A549 (cell line): Measurements from ENCODE around the gene RPS8. TPM values are rescaled to one million over a fixed set of nuclear protein-coding genes. Genes with fewer than 3 reads are reported as not detected.

Experiments used
- ATAC-seq, 2 experiments: fragments of 200-7000 bp in 1 of 2; fragments of >200 bp in 1 of 2; cut with Nextera tagmentation in 1 of 2; cut with Tn5 transposase in 1 of 2; 3 replicates each; pipeline versions ENCODE4 v1.8.0 to v1.9.1; 2018 to 2020; ENCODE audit warnings: mild to moderate bottlenecking in 1 of 2, moderate library complexity in 1 of 2
- CTCF ChIA-PET: fragments of 300-600 bp; sonication (Branson Sonifier 250); formaldehyde crosslinking; extraction: SDS; loops from one replicate; lab custom pipeline; 2021; ENCODE audit warnings: antibody characterized with exemption, inconsistent platforms; lab: Yijun Ruan, JAX
- POLR2A ChIA-PET: fragments of 350-600 bp; formaldehyde crosslinking; extraction: SDS; loops from one replicate; lab custom pipeline; 2021; ENCODE audit warnings: antibody characterized with exemption, inconsistent platforms; lab: Yijun Ruan, JAX
- DNase-seq, 2 experiments: peaks; one replicate each; pipeline versions ENCODE4 v3.0.0 to v3.0.0-alpha.2; 2011 to 2016; ENCODE audit warnings: low read depth in 1 of 2, low spot score in 1 of 2
- FAIRE-seq: peaks from 2 replicates; lab custom pipeline; 2011; peaks lifted over from hg19 to GRCh38; lab: Jason Lieb, UNC
- H3K27ac ChIP-seq, 2 experiments: fragments of >200 bp; sonication (Bioruptor Twin); formaldehyde crosslinking; 3 replicates each; pipeline ENCODE4 v1.5.1; 2016 to 2017
- H3K4me1 ChIP-seq: fragments of >200 bp; sonication (Bioruptor Twin); formaldehyde crosslinking; 3 replicates; pipeline ENCODE4 v1.6.1; 2016
- H3K4me2 ChIP-seq: fragments of >200 bp; sonication (Bioruptor Twin); formaldehyde crosslinking; 3 replicates; pipeline ENCODE4 v1.6.1; 2016
- H3K4me3 ChIP-seq: fragments of >200 bp; sonication (Bioruptor Twin); formaldehyde crosslinking; 3 replicates; pipeline ENCODE4 v1.5.1; 2016
- H3K9me3 ChIP-seq: fragments of >200 bp; sonication (Bioruptor Twin); formaldehyde crosslinking; 3 replicates; pipeline ENCODE4 v1.6.1; 2016
- BHLHE40 ChIP-seq: IDR thresholded peaks from 2 replicates; pipeline ENCODE4 v1.6.1; 2012; ENCODE audit warnings: low read depth, low read length, inconsistent platforms
- CBX2 ChIP-seq: fragments of 200-600 bp; sonication (generic); IDR thresholded peaks from 2 replicates; pipeline ENCODE4 v1.6.1; 2016; ENCODE audit warnings: low read depth, mild to moderate bottlenecking, borderline replicate concordance
- CEBPB ChIP-seq, 2 experiments: fragments of >200 bp in 1 of 2; sonication (Bioruptor Twin) in 1 of 2; formaldehyde crosslinking in 1 of 2; IDR thresholded peaks; 2 replicates each; pipeline ENCODE4 v1.6.1; 2012 to 2016
- CHD2 ChIP-seq: fragments of 150-350 bp; IDR thresholded peaks from 2 replicates; pipeline ENCODE4 v1.6.1; 2014; ENCODE audit warnings: low read length; ENCODE audit not compliant: partially characterized antibody
- CHD4 ChIP-seq: fragments of 200-600 bp; sonication (generic); IDR thresholded peaks from 2 replicates; pipeline ENCODE4 v1.6.1; 2016; ENCODE audit warnings: antibody characterized with exemption, mild to moderate bottlenecking, borderline replicate concordance
- EHMT2 ChIP-seq: fragments of 200-600 bp; sonication (generic); IDR thresholded peaks from 2 replicates; pipeline ENCODE4 v1.6.1; 2016; ENCODE audit warnings: antibody characterized with exemption, low read depth, mild to moderate bottlenecking, moderate library complexity
- EP300 ChIP-seq, 2 experiments: fragments of >200 bp; sonication (Bioruptor Twin); formaldehyde crosslinking; IDR thresholded peaks; 2 replicates in 1 of 2; 3 replicates in 1 of 2; pipeline ENCODE4 v1.6.1; 2016 to 2017
- ESRRA ChIP-seq: fragments of 150-350 bp; IDR thresholded peaks from 2 replicates; pipeline ENCODE4 v1.6.1; 2014; ENCODE audit warnings: mild to moderate bottlenecking, low read length, borderline replicate concordance
- GATA3 ChIP-seq: IDR thresholded peaks from 2 replicates; pipeline ENCODE4 v1.6.1; 2012; ENCODE audit warnings: borderline replicate concordance
- HDAC2 ChIP-seq: fragments of 200-600 bp; sonication (generic); IDR thresholded peaks from 2 replicates; pipeline ENCODE4 v1.6.1; 2016
- MAFK ChIP-seq: fragments of 450-650 bp; IDR thresholded peaks from 2 replicates; pipeline ENCODE4 v1.6.1; 2014; ENCODE audit not compliant: partially characterized antibody
- MAZ ChIP-seq: fragments of 150-350 bp; IDR thresholded peaks from 2 replicates; pipeline ENCODE4 v1.6.1; 2014; ENCODE audit warnings: antibody characterized with exemption, low read depth, low read length, borderline replicate concordance
- POLR2A ChIP-seq: IDR thresholded peaks from 2 replicates; pipeline ENCODE4 v1.6.1; 2012; ENCODE audit warnings: mild to moderate bottlenecking, low read length
- POLR2AphosphoS2 ChIP-seq: conservative IDR thresholded peaks from 2 replicates; pipeline ENCODE4 v1.6.1; 2012; ENCODE audit warnings: low read length, improper control_type of control experiment, inconsistent platforms
- RARB ChIP-seq: fragments of 250-450 bp; sonication (Bioruptor Pico); IDR thresholded peaks from 2 replicates; pipeline ENCODE4 v1.8.0; 2021; ENCODE audit warnings: mild to moderate bottlenecking, moderate library complexity
- RFX5 ChIP-seq: fragments of 450-650 bp; IDR thresholded peaks from 2 replicates; pipeline ENCODE4 v1.7.1; 2014; ENCODE audit warnings: antibody characterized with exemption, mild to moderate bottlenecking, moderate library complexity
- SMC3 ChIP-seq: fragments of >200 bp; sonication (Bioruptor Twin); formaldehyde crosslinking; IDR thresholded peaks from 3 replicates; pipeline ENCODE4 v1.6.1; 2018; ENCODE audit warnings: inconsistent platforms
- ZSCAN20 ChIP-seq: fragments of 250-450 bp; sonication (Bioruptor Pico); IDR thresholded peaks from 2 replicates; pipeline ENCODE4 v1.8.0; 2022; ENCODE audit warnings: mild to moderate bottlenecking, moderate library complexity
- WGBS: methylation state at CpG from one replicate; pipeline ENCODE4 v1.1.6; 2017; ENCODE audit errors: missing lambda C conversion rate; 5-methylcytosine and 5-hydroxymethylcytosine counted together
- polyA plus RNA-seq, 4 experiments: library from polyadenylated mRNA; depleted of rRNA in 3 of 4; stranded (reverse); fragments of >200 nt; fragmentation: RNase III in 1 of 4; extraction: RNeasy Plus Mini Kit Qiagen cat#74134 plus additional on column Dnase treatment in 1 of 4; gene quantifications; 2 replicates in 3 of 4; 3 replicates in 1 of 4; pipeline ENCODE4 v1.2.3, GENCODE V29; 2011 to 2017
- TF ChIP-seq, protein P1 (sequence below): fragments of 450-650 bp; IDR thresholded peaks from 2 replicates; pipeline ENCODE4 v1.6.1; 2014; ENCODE audit warnings: antibody characterized with exemption
- TF ChIP-seq, protein P2 (sequence below): fragments of 150-350 bp; IDR thresholded peaks from 2 replicates; pipeline ENCODE4 v1.6.1; 2014; ENCODE audit warnings: low read depth, mild to moderate bottlenecking, low read length
- TF ChIP-seq, protein P3 (sequence below): fragments of 250-450 bp; sonication (Bioruptor Pico); IDR thresholded peaks from 2 replicates; pipeline ENCODE4 v1.5.0; 2021; ENCODE audit warnings: mild to moderate bottlenecking, moderate library complexity, borderline replicate concordance

The RPS8 gene
- polyA plus RNA-seq, 2 of the 4 experiments (the other 2 are of a cell fraction): 1,577 to 1,820 TPM

DNA sequence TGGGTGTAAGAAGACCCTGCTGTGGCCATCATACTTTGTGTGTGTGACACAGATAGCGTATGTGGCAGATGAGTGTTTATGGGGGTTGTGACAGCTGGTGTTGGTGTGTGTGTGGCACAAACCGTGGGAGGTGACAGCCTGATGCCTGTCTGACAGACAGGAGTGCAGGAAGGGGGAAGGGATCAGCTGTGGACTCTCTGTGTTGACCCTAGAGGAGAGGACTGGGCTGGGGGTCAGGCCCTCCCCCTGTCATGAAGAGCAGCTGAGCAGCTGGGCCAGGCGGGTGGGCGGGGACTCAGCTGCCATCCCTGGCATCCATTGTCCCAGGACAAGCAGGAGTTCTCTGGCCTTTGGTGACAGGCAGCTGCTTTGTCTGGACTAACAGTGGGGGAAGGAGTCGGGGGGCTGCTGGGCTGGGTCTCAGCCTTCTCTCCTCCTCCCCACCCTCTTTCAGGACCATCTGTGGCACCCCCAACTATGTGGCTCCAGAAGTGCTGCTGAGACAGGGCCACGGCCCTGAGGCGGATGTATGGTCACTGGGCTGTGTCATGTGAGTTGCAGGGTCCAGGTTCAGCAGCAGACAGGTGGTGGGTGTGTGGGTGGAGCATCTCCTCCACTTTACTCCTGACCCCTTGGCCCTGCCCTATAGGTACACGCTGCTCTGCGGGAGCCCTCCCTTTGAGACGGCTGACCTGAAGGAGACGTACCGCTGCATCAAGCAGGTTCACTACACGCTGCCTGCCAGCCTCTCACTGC is 27.1 kb downstream of the RPS8 start (continued):
- TF ChIP-seq, protein P1, sequence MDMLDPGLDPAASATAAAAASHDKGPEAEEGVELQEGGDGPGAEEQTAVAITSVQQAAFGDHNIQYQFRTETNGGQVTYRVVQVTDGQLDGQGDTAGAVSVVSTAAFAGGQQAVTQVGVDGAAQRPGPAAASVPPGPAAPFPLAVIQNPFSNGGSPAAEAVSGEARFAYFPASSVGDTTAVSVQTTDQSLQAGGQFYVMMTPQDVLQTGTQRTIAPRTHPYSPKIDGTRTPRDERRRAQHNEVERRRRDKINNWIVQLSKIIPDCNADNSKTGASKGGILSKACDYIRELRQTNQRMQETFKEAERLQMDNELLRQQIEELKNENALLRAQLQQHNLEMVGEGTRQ: no peak
- no peak for TF ChIP-seq SMC3
- TF ChIP-seq MAZ: no peak
- no peak for TF ChIP-seq HDAC2
- TF ChIP-seq, all 56 proteins: peak for 0

DNA sequence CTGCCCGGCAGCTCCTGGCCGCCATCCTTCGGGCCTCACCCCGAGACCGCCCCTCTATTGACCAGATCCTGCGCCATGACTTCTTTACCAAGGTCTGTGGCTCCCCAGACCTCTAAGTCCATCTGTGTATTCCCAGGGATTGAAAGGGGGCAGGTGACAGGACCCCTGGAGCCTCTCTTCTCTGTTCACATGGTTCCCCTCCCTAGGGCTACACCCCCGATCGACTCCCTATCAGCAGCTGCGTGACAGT is 27.6 kb downstream of the RPS8 start:
- ATAC-seq: no peak
- peak overlapping the region in 1 of 2 experiments; percentile 91; a peak in 1 of 6 replicates for H3K27ac ChIP-seq
- no peaks in the 10 kb centered on the region for H3K9me3 ChIP-seq
- 91% methylated on average over 6 of the region's 9 CpGs for WGBS
- peaks cover 61% of the 10 kb centered on the region for H3K4me1 ChIP-seq
- ChIA-PET CTCF (interaction anchor here (1.2 to 3.9 kb wide), 3 partner anchors 10 to 16 kb away, joined by 3 to 9 read pairs (median 4); partner anchors contain the start of gene BEST4), POLR2A (no interaction called here)
- peak overlapping the region; percentile 96; the same call in 2 of the 3 replicates for H3K4me2 ChIP-seq
- FAIRE-seq: no peak
- no peak for DNase-seq
- H3K4me3 ChIP-seq: no peak overlapping the region
- no peak for TF ChIP-seq BHLHE40
- TF ChIP-seq CHD2: no peak
- no peak for TF ChIP-seq RARB
- TF ChIP-seq, protein P2, sequence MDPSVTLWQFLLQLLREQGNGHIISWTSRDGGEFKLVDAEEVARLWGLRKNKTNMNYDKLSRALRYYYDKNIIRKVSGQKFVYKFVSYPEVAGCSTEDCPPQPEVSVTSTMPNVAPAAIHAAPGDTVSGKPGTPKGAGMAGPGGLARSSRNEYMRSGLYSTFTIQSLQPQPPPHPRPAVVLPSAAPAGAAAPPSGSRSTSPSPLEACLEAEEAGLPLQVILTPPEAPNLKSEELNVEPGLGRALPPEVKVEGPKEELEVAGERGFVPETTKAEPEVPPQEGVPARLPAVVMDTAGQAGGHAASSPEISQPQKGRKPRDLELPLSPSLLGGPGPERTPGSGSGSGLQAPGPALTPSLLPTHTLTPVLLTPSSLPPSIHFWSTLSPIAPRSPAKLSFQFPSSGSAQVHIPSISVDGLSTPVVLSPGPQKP: no peak
- TF ChIP-seq POLR2A: no peak
- no peak for TF ChIP-seq HDAC2
- TF ChIP-seq ZSCAN20 (CRISPR knock-in tag): no peak
- TF ChIP-seq POLR2AphosphoS2: no peak
- no peak for TF ChIP-seq EP300 (IDR thresholded peaks at IDR 0.05)
- no peak for TF ChIP-seq CBX2
- TF ChIP-seq RFX5: no peak
- no peak for TF ChIP-seq CHD4
- TF ChIP-seq, protein P3, sequence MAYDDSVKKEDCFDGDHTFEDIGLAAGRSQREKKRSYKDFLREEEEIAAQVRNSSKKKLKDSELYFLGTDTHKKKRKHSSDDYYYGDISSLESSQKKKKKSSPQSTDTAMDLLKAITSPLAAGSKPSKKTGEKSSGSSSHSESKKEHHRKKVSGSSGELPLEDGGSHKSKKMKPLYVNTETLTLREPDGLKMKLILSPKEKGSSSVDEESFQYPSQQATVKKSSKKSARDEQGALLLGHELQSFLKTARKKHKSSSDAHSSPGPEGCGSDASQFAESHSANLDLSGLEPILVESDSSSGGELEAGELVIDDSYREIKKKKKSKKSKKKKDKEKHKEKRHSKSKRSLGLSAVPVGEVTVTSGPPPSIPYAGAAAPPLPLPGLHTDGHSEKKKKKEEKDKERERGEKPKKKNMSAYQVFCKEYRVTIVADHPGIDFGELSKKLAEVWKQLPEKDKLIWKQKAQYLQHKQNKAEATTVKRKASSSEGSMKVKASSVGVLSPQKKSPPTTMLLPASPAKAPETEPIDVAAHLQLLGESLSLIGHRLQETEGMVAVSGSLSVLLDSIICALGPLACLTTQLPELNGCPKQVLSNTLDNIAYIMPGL (CRISPR knock-in tag): no peak
- TF ChIP-seq GATA3: no peak
- TF ChIP-seq CEBPB (IDR thresholded peaks at IDR 0.05): no peak
- TF ChIP-seq EHMT2: no peak

DNA sequence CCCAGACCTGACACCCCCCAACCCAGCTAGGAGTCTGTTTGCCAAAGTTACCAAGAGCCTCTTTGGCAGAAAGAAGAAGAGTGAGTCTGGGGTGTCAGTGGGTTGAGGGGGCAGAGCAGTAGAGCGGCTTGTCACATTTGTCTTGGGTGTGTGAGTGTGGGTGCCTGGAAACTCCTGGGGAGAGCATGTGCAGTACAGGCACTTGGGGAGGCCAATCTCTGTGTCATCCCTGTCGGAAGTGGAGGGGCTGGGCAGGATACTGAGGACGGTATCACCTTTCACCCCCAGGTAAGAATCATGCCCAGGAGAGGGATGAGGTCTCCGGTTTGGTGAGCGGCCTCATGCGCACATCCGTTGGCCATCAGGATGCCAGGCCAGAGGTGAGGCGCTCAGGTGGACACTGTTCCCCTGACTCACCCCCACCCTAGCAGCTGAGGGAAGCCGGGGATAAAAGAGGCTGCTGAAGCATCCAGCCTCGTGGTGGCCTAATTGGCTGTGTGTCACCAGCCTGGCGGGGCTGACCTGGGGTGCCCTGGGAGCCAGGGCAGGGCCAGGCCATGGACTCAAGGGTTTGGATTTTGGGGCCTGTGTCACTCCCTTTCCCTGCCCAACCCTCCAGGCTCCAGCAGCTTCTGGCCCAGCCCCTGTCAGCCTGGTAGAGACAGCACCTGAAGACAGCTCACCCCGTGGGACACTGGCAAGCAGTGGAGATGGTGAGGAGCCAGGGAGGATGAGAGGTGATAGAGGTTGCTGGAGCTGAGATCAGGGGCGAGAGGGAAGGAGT is 28.2 kb downstream of the RPS8 start:
- CTCF ChIA-PET: interaction anchor here (0.6 to 3.9 kb wide), 3 partner anchors 10 to 16 kb away, joined by 3 to 9 read pairs (median 4); partner anchors contain the start of gene BEST4
- Histone ChIP-seq H3K4me3 (no peak overlapping the region), H3K27ac (peak overlapping the region in 1 of 2 experiments; percentile 91; a peak in 3 of 6 replicates)
- TF ChIP-seq ESRRA (no peak), CBX2 (no peak), MAFK (no peak)
- TF ChIP-seq, all 56 proteins: peak for 0
- Histone ChIP-seq H3K4me1 (peaks cover 64% of the 10 kb centered on the region), H3K4me2 (peak overlapping the region; percentile 96; the same call in 2 of the 3 replicates), H3K9me3 (no peaks in the 10 kb centered on the region)
- 94% methylated on average over 9 of the region's 13 CpGs for WGBS
- no peak for FAIRE-seq
- ATAC-seq: no peak
- POLR2A ChIA-PET: no interaction called here
- DNase-seq: no peak
